ENCODE results near the gene TRIM56. TPM values are rescaled to one million over a fixed set of nuclear protein-coding genes. Genes with fewer than 3 reads are reported as not detected.
"Not testable (repeated sequence)": the region's sequence is repeated elsewhere in the genome, so short reads cannot be mapped to it uniquely, and the experiment has no call there.

TRIM56 gene
- polyA plus RNA-seq, 1 of the 3 experiments (the other 2 are of a cell fraction) = 2.5 TPM

DNA sequence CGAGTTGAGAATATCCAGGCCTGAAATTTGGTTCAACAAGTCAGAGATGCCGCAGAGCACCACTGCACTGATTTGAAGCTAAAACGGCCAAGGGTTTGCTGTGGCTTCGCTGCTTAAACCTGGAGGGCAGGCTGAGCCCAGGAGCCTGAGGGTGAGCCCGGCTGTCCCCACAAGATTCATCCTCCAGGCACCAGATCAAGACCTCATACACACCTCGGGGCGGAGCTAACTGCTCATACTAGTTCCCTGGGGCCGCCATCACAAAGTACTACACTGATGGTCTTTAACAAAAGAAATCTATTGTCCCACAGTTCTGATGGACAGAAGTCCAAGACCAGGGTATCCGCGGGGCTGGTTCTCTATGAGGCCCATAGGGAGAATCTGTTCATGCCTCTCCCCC, 16.9 kb upstream of the TRIM56 start:
- no peaks in the 10 kb centered on the region for H4K20me1 ChIP-seq (ENCODE audit: insufficient read depth)
- H3F3A ChIP-seq (replicated peaks; ENCODE audit: insufficient read depth) = no peaks in the 10 kb centered on the region
- H3K36me3 ChIP-seq (replicated peaks in 1 of 2; ENCODE audit: control insufficient read depth in 1 of 2, insufficient read depth in 2 of 2, low read length in 1 of 2) = no peaks in the 10 kb centered on the region
- no peak for DNase-seq
- no peak overlapping the region for H3K9ac ChIP-seq
- 65% methylated on average over 10 of the region's 10 CpGs for WGBS (ENCODE audit: low lambda C conversion rate)
- no peak overlapping the region for H3K4me2 ChIP-seq
- no peaks in the 10 kb centered on the region for H3K79me2 ChIP-seq (ENCODE audit: insufficient read depth)
- no peaks in the 10 kb centered on the region for H3K4me1 ChIP-seq (ENCODE audit: control insufficient read depth in 1 of 2, insufficient read depth in 2 of 2, low read depth in 1 of 2, low read length in 1 of 2)
- H2AFZ ChIP-seq (ENCODE audit: low read depth) = no peak overlapping the region
- H3K4me3 ChIP-seq (ENCODE audit: low read depth in 2 of 2, low read length in 1 of 2) = no peak overlapping the region
- no peaks in the 10 kb centered on the region for H3K9me2 ChIP-seq
- no peak overlapping the region for H3K27ac ChIP-seq (ENCODE audit: low read depth in 2 of 2, low read length in 1 of 2)
- peaks cover 63% of the 10 kb centered on the region for H3K27me3 ChIP-seq (ENCODE audit: insufficient read depth)
- ChIA-PET POLR2A (no interaction called here), CTCF (interaction anchor here (0.9 to 3.9 kb wide), 5 partner anchors 9 to 217 kb away, joined by 3 to 22 read pairs (median 4); partner anchors contain the start of genes MUC17 and SLC12A9)
- H3K9me3 ChIP-seq = no peaks in the 10 kb centered on the region
- TF ChIP-seq, protein P1, sequence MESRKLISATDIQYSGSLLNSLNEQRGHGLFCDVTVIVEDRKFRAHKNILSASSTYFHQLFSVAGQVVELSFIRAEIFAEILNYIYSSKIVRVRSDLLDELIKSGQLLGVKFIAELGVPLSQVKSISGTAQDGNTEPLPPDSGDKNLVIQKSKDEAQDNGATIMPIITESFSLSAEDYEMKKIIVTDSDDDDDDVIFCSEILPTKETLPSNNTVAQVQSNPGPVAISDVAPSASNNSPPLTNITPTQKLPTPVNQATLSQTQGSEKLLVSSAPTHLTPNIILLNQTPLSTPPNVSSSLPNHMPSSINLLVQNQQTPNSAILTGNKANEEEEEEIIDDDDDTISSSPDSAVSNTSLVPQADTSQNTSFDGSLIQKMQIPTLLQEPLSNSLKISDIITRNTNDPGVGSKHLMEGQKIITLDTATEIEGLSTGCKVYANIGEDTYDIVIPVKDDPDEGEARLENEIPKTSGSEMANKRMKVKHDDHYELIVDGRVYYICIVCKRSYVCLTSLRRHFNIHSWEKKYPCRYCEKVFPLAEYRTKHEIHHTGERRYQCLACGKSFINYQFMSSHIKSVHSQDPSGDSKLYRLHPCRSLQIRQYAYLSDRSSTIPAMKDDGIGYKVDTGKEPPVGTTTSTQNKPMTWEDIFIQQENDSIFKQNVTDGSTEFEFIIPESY (IDR thresholded peaks at IDR 0.05; ENCODE audit: borderline replicate concordance, low read depth) = no peak
- TF ChIP-seq FOSL2 (IDR thresholded peaks at IDR 0.05; ENCODE audit: borderline replicate concordance, low read depth) = no peak
- no peak for TF ChIP-seq RAD21 (IDR thresholded peaks at IDR 0.05; ENCODE audit: low read length)
- TF ChIP-seq RFX5 (IDR thresholded peaks at IDR 0.05; ENCODE audit: low read length) = no peak
- no peak for TF ChIP-seq FOXM1 (IDR thresholded peaks at IDR 0.05; ENCODE audit: low read depth)
- no peak for TF ChIP-seq MEF2A (IDR thresholded peaks at IDR 0.05; ENCODE audit: borderline replicate concordance, low read depth)
- TF ChIP-seq TAF1 (IDR thresholded peaks at IDR 0.05; ENCODE audit: borderline replicate concordance, low read depth, low read length) = no peak
- no peak for TF ChIP-seq FOXJ3 (CRISPR knock-in tag; IDR thresholded peaks at IDR 0.05)
- no peak for TF ChIP-seq SIN3A (IDR thresholded peaks at IDR 0.05; ENCODE audit: borderline replicate concordance, low read depth, low read length)
- TF ChIP-seq GATA2 (CRISPR knock-in tag; IDR thresholded peaks at IDR 0.05) = no peak
- TF ChIP-seq MXI1 (IDR thresholded peaks at IDR 0.05; ENCODE audit: low read depth, low read length) = no peak
- TF ChIP-seq, protein P2, sequence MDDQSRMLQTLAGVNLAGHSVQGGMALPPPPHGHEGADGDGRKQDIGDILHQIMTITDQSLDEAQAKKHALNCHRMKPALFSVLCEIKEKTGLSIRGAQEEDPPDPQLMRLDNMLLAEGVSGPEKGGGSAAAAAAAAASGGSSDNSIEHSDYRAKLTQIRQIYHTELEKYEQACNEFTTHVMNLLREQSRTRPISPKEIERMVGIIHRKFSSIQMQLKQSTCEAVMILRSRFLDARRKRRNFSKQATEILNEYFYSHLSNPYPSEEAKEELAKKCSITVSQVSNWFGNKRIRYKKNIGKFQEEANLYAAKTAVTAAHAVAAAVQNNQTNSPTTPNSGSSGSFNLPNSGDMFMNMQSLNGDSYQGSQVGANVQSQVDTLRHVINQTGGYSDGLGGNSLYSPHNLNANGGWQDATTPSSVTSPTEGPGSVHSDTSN (IDR thresholded peaks at IDR 0.05) = no peak
- TF ChIP-seq JUND (IDR thresholded peaks at IDR 0.05) = no peak
- TF ChIP-seq TEAD4 (IDR thresholded peaks at IDR 0.05; ENCODE audit: borderline replicate concordance, insufficient read depth) = no peak
- TF ChIP-seq ELF1 (IDR thresholded peaks at IDR 0.05) = no peak
- no peak for TF ChIP-seq RXRA (IDR thresholded peaks at IDR 0.05; ENCODE audit: borderline replicate concordance, low read depth)

DNA sequence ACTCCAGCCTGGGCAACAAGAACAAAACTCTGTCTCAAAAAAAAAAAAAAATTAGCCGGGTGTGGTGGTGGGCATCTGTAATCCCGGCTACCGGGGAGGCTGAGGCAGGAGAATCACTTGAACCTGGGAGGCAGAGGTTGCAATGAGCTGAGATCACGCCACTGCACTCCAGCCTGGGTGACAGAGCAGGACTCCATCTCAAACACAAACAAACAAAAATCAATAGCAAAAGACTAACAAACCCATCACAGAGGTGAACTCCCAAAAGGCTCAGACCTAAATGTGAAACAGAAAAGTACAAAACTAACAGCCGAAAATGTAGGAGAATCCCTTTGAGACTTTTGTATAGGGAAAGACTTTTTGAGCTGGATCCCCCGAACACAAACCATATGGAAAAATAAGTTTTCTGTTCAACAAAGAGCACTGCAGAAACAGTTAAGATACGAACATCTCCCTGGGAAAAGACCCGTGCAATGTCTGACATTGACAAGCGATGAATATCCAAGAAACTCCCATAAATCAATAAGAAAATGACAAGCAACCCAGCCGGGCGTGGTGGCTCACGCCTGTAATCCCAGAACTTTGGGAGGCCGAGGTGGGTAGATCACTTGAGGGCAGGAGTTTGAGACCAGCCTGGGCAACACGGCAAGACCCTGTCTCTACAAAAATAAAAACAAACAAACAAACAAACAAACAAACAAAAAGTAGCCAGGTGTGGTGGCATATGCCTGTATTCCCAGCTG, 13.7 kb upstream of the TRIM56 start:
- not testable (repeated sequence) for H3K79me2 ChIP-seq (ENCODE audit: insufficient read depth); H3F3A ChIP-seq (replicated peaks; ENCODE audit: insufficient read depth); H3K9ac ChIP-seq; H2AFZ ChIP-seq (ENCODE audit: low read depth); H3K9me3 ChIP-seq; H3K9me2 ChIP-seq; H3K36me3 ChIP-seq (replicated peaks in 1 of 2; ENCODE audit: control insufficient read depth in 1 of 2, insufficient read depth in 2 of 2, low read length in 1 of 2); H4K20me1 ChIP-seq (ENCODE audit: insufficient read depth); H3K27ac ChIP-seq (ENCODE audit: low read depth in 2 of 2, low read length in 1 of 2); H3K4me3 ChIP-seq (ENCODE audit: low read depth in 2 of 2, low read length in 1 of 2); H3K4me1 ChIP-seq (ENCODE audit: control insufficient read depth in 1 of 2, insufficient read depth in 2 of 2, low read depth in 1 of 2, low read length in 1 of 2); H3K4me2 ChIP-seq; DNase-seq
- WGBS (ENCODE audit: low lambda C conversion rate) = 40% methylated on average over 14 of the region's 14 CpGs
- POLR2A ChIA-PET = interaction anchor here (0.8 kb wide), 1 partner anchor 169 kb away, joined by 3 read pairs; no protein-coding TSS in a partner anchor
- H3K27me3 ChIP-seq (ENCODE audit: insufficient read depth) = peaks cover 41% of the 10 kb centered on the region
- CTCF ChIA-PET = interaction anchor here (0.6 to 4.4 kb wide), 5 partner anchors 13 to 379 kb away, joined by 3 to 18 read pairs (median 3); partner anchors contain the start of genes ACHE and EPO
